ENCODE data around the gene MPIG6B. TPM values are rescaled to one million over a fixed set of nuclear protein-coding genes. Genes with fewer than 3 reads are reported as not detected.

The MPIG6B gene
- total and polyA plus RNA-seq, 11 donors = 0.17 to 1.00 (median 0.34) TPM; not detected in 2

- no peak for TF ChIP-seq CTCF (IDR thresholded peaks at IDR 0.05)
- no peak for TF ChIP-seq POLR2A (IDR thresholded peaks at IDR 0.05)
- ATAC-seq (no peak), DNase-seq (no peak)
- Histone ChIP-seq H3K27me3 (no peaks in the 10 kb centered on the region), H3K27ac (no peak overlapping the region), H3K36me3 (peaks cover 0 to 23% (median 0%) of the 10 kb centered on the region in 9 donors), H3K4me1 (peaks cover 0 to 22% (median 6%) of the 10 kb centered on the region in 12 donors), H3K9me3 (no peaks in the 10 kb centered on the region), H3K4me3 (no peak overlapping the region)
- 85 to 89% (median 86%) methylated on average over 4 of the region's 4 CpGs for WGBS, 4 donors
- intact Hi-C loops (cut with DNase I) = loop anchor here in 3 of 10 donors (5.0 to 10.0 kb wide), 3 partner anchors 37 to 82 kb away; partner anchors contain the start of genes LY6G5C (in 2 of the 3) and DDAH2 (in 1 of the 3)
Measured at GRCh38 chr6:31764198-31764597, 41.0 kb downstream of the MPIG6B start.

GRCh38 chr6:31765559-31765909, 42.4 kb downstream of the MPIG6B start:
- ATAC-seq (no peak), DNase-seq (no peak)
- WGBS, 4 donors = 87 to 96% (median 90%) methylated on average over 9 of the region's 9 CpGs
- no peaks in the 10 kb centered on the region for H3K27me3 ChIP-seq
- TF ChIP-seq CTCF (IDR thresholded peaks at IDR 0.05) (no peak), POLR2A (IDR thresholded peaks at IDR 0.05) (no peak)
- no peak overlapping the region for H3K4me3 ChIP-seq
- H3K36me3 ChIP-seq = peaks cover 0 to 17% (median 0%) of the 10 kb centered on the region in 9 donors
- intact Hi-C loops (cut with DNase I) = loop anchor here in 4 of 10 donors (5.0 to 10.0 kb wide), 4 partner anchors 33 to 83 kb away; partner anchors contain the start of genes DDAH2 (in 2 of the 4) and LY6G5C (in 2 of the 4)
- H3K27ac ChIP-seq = no peak overlapping the region
- peaks cover 0 to 32% (median 6%) of the 10 kb centered on the region in 12 donors for H3K4me1 ChIP-seq
- no peaks in the 10 kb centered on the region for H3K9me3 ChIP-seq

- Histone ChIP-seq H3K27me3 (no peaks in the 10 kb centered on the region), H3K4me1 (peaks cover 0 to 32% (median 6%) of the 10 kb centered on the region in 12 donors), H3K36me3 (peaks cover 0 to 14% (median 0%) of the 10 kb centered on the region in 9 donors), H3K27ac (no peak overlapping the region), H3K4me3 (peak overlapping the region in 6 of 12 donors; percentile 22 to 38 (median 26)), H3K9me3 (no peaks in the 10 kb centered on the region)
- intact Hi-C loops (cut with DNase I) = loop anchor here in 4 of 10 donors (5.0 to 10.0 kb wide), 4 partner anchors 34 to 84 kb away; partner anchors contain the start of genes DDAH2 (in 2 of the 4) and LY6G5C (in 2 of the 4)
- WGBS, 4 donors = 55 to 72% (median 61%) methylated on average over 37 to 42 of the region's 42 CpGs
- no peak for TF ChIP-seq POLR2A (IDR thresholded peaks at IDR 0.05)
- no peak for TF ChIP-seq CTCF (IDR thresholded peaks at IDR 0.05)
- no peak for DNase-seq
- ATAC-seq = peak in 2 of 4 donors; percentile 30 to 42
Measured at GRCh38 chr6:31765910-31766794, 43.0 kb downstream of the MPIG6B start.

- Histone ChIP-seq H3K36me3 (peaks cover 0 to 3% (median 0%) of the 10 kb centered on the region in 9 donors), H3K9me3 (no peaks in the 10 kb centered on the region), H3K27me3 (no peaks in the 10 kb centered on the region), H3K27ac (no peak overlapping the region), H3K4me1 (peaks cover 0 to 32% (median 6%) of the 10 kb centered on the region in 12 donors), H3K4me3 (no peak overlapping the region)
- intact Hi-C loops (cut with DNase I) = loop anchor here in 4 of 10 donors (5.0 to 10.0 kb wide), 4 partner anchors 35 to 85 kb away; partner anchors contain the start of genes DDAH2 (in 2 of the 4) and LY6G5C (in 2 of the 4)
- TF ChIP-seq POLR2A (IDR thresholded peaks at IDR 0.05) = no peak
- TF ChIP-seq CTCF (IDR thresholded peaks at IDR 0.05) = no peak
- no peak for ATAC-seq
- WGBS, 4 donors = 81 to 85% (median 82%) methylated on average over 6 of the region's 6 CpGs
- no peak for DNase-seq
Measured at GRCh38 chr6:31767096-31767645, 44.0 kb downstream of the MPIG6B start.

All from heart left ventricle (tissue), 16 donors.